Fibroblast of skin of scalp (primary cell): ENCODE measurements around the gene ARL4C.
A peak's percentile ranks its signal among the peaks of the same experiment; 100 is the strongest.

Experiments used
- DNase-seq: peaks from one replicate; pipeline ENCODE4 v3.0.0-alpha.2; 2013

Gene ARL4C

GRCh38 chr2:234497594-234498235 lies 834 bp upstream of the ARL4C start:
- no peak for DNase-seq

DNA sequence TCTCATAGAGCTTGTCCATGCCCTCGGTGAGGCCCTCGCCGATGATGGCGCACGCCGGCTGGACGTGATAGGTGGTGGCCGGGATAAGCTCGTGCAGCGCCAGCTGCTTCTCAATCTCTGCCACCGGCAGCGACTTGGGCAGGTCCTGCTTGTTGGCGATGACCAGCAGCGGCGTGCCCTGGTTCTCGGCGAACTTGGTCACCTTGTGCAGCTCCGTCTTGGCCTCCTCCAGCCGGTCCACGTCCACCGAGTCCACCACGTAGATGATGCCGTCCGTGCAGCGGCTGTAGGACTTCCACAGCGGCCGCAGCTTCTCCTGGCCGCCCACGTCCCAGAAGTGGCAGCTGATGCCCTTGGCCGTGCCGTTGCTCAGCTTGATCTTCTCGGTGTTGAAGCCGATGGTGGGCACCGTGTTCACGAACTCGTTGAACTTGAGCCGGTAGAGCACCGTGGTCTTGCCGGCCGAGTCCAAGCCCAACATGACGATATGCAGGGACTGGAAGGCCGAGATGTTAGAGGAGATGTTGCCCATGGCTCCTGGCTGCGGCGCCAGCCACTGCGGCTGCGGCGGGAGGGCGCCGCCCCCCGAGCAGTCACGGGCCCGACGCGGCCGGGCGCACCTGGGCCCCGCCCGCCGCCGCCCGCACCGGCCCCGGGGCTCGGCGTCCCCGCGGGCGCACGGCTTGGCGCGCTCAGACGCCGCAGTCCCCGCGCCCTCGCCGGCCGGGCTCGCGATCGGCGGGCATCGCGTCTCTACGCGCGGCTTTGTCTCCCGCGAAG lies 636 bp downstream of the ARL4C start:
- peak; percentile 50 for DNase-seq

DNA sequence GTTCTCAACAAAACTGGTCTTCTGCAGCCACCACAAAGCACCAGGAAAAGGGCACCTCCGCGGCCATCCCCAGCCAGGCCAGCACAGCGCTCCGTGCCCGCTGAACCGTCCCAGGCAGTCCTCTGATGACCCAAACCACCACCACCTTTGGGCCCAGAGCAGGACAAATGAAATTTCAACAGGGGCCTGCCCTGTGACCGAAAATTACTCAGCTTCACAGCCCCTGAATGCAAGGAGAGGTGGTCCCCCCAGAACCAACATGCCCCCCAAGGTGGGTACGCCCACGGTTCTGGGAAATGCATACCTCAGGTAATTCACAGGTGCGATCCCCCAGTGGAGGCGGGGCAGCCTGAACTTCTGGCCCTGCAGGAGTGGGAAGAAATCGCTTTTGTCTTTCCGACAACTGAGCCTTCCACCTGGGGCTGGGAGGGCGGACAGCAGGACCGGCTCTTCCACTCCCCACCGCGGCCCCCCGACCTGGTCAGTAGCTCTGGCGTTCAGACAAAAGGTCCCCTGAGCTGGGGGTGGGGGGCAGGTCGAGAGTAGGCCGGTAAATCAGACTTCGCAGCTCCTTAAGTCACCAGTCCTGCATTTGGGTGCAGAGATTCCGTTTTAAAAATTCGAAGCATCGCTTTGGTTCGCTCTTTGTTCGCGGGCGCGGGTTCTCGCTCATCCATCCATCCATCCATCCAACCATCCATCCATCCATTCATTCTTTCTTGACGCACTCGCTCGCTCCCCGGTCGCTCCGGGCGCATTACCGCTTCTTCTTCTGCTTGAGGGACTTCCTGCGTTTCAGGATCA lies 1.4 kb downstream of the ARL4C start:
- no peak for DNase-seq

DNA sequence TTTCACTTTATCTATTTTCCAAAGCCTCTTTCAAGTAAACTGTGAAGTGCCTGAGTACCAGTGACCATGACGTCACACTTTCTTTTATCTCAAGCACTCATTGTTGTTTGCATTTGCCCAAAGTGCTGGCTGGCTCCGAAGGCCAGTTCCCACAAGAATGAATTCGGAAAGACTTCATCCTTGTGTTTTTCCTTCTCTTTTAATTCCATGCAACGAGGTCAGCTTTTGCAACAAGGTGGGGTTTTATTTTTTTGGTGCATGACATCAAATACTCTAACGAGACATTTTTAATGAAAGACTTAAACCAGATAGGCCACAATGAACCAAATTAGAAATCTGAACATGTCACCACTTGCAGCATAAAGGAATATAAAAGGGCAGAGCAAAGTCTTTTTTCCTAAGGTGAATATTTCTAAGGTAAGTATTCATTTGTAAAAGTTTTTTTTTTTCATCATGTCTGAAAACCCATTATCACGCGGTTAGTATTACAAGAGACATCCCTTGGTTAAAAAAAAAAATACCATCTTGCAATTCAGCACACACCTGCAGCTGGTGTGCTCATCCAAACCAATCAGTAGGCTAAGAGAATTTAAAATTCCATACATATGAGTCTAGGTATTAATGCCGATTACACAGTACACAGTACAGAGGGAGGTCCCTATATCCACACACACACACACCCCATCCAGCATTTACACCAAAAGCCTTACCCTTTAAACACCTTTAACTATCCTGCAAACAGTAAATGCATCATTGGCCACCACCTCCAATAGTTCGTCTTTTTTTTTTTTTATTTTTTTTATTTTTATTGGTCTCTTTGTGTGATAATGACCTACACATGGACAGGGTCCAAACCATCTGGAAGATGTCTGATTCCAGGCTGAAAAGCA lies 2.3 kb downstream of the ARL4C start:
- peak; percentile 59 for DNase-seq

- no peak for DNase-seq
Measured at GRCh38 chr2:234493796-234494195, 3.1 kb downstream of the ARL4C start.

GRCh38 chr2:234492717-234493485 lies 4.0 kb downstream of the ARL4C start:
- peak; percentile 59 for DNase-seq

DNA sequence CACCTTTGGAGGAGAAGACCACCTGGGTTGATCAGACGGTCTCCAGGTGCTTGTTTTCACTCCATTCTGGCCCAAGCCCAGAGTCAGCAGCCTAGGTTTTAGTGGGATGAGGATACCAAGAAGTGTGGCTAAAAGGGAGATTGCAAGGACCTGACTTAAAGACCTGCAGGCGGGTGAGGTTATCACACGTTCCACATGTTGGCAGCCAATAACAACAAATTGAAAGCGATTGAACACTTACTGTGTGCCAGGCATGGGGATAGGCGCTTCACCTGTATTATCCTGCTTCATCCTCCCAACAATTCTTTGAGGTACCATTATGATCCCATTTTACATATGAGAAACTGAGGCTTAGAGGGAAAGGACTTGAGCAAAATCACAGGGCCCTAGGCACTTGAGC lies 5.0 kb downstream of the ARL4C start:
- DNase-seq = no peak

DNA sequence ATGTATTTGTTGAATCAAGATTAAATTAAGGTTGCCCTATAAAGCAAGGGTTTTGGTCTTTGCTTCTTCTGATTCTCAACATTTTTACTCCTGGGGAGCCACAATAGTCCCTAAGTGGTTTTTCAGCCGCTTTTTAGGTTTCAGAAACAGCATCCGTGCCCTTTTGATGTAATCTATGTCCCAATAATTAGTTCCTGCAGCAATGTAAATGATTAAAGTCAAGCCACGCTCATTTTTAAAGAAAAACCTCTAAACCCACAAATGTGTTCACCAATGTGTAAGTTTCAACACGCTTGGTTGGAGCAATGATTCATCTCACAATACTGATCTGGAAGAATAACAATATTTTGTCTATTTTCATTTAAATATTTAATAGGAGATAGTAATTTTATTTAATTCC lies 5.6 kb downstream of the ARL4C start:
- no peak for DNase-seq

GRCh38 chr2:234490271-234491091 lies 6.4 kb downstream of the ARL4C start:
- no peak for DNase-seq

DNA sequence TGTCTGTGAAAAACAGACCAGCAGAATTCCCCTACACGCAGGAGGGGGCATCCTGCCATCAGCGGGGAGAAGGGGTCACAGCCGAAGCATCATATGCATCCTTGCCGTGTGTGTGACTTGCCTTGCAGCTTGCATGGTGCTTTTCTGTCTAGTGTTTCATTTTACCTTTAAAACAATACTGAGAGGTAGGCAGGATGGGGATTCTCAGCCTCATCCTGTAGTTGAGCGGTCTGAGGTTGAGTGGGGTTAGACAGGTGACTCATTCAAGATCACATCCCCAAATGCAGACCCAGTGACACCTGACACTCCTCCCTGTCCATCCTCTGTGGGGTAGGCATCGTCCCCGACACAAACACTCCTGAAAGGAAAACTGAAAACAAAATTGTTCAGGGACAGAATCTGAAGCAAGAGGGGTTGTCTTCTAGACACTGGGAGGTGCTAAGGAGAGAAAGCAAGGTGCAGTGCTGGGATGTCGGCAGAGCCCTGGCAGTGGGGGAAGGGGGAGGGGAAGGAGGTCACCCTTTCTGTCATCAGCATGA lies 7.9 kb downstream of the ARL4C start:
- no peak for DNase-seq

GRCh38 chr2:234488486-234488885 lies 8.4 kb downstream of the ARL4C start:
- DNase-seq = no peak

DNA sequence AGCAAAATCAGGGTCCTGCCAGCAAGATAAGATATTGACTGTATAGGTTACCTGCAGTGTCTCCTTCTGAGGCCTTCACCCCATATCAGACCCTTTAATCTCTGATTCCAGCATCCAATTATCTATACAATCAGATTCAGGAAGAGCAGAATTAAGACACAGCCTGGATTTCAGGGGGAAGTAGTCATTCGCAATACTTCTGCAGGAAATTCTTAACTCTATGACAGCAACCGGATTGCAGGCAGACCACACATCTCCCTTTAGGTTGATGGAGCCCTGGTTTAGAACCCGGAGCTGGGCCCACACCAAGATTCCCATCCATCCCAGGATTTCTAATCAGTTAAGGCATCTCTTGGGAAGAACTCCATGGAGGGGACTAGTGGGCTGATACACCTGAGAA lies 9.5 kb downstream of the ARL4C start:
- no peak for DNase-seq

GRCh38 chr2:234483568-234484251 lies 13.2 kb downstream of the ARL4C start:
- DNase-seq = no peak

DNA sequence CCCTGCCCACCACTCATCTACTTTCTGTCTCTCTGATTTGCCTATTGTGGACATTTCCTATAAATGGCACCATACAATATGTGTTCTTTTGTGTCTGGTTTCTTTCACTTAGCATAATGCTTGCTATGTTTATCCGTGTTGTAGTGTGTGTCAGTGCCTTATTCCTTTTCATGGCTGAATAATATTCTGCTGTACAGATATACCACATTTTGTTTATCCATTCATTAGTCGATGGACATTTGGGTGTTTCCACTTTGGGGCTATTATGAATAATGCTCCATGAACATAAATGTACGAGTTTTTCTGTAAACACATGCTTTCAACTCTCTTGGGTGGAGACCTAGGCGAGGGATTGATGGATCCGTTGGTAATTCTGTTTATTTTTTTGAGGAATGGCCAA lies 15.6 kb downstream of the ARL4C start:
- no peak for DNase-seq

DNA sequence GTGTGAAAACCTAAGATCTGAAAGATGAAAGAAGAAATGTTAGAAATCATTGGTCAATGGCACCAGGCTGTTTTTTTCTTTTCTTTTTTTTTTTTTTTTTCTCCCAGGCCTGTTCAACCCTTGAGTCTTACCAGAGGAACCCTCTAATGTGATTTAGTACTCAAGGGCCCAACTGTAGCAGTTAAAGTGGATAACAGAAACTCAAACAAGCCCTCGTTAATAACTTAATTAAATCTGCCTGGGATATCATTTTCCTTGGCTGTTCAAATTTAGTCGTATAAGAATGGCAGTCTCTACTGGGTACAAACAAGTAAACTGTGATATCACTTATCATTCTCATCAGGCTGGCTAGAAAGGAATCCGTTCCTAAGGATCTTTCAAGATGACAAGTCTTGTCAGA lies 16.5 kb downstream of the ARL4C start:
- DNase-seq = no peak

GRCh38 chr2:234479465-234479864 lies 17.4 kb downstream of the ARL4C start:
- DNase-seq = no peak

DNA sequence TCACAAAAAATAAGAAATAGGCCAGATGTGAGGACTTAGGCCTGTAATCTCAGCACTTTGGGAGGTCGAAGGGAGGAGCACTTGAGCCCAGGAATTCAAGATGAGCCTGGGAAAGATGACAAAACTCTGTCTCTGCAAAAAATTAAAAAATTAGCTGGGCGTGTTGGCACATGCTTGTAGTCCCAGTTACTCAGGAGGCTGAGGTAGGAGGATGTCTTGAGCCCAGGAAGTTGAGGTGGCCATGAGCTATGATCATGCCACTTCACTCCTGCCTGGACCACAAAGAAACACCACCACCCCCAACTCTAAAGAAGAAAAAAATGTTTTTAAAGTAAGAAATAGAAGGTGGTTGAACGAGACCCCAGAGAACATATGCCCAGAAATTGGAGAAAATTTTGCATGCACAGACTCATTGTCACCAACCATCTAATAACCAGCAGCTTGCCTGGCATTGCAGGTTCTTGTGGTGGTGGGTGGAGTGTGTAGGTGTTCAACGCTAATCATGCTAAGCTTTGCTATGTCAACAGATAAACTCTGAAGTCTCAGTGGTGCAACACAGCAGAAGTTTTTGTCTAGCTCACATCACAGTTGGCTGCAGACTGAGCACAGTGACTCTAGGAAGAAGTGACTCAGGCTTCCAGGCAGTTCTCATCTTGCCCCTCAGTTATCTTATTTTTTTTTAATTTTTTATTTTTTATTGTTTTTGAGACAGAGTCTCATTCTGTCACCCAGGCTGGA lies 18.6 kb downstream of the ARL4C start:
- no peak for DNase-seq

DNA sequence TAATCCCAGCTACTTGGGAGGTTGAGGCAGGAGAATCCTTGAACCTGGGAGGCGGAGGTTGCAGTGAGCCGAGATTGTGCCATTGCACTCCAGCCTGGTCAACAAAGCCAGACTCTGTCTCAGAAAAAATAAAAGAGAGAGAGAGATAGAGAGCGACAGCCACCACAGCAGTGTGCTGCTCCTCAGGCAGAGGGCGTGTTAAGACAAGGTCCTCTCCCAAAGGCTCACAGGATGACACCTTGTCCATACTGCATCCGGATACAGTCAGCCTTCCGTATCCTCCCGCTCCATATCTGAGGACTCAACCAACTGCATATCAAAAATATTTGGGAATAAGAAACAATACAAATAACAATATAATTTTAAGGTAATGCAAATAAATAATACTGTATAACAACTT lies 20.1 kb downstream of the ARL4C start:
- no peak for DNase-seq

DNA sequence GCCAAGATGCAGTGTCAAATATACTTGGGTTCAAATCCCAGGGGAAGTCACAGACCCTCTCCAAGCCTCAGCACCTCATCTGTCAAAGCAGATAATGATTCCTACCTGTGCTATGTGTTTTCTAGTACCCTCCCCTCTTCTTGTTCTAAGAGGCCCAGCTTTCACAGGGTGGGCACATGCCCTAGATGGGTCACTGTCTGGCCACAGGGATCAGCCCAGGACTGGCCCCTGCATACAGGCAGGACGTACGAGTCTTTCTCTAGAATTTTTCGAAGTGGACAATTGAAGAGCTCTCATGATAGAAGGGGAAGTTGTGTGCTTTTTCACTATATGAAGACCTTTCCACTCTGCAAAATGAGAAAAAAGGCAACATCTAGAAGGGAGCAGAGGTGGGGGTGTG lies 22.2 kb downstream of the ARL4C start:
- no peak for DNase-seq
